ENCODE results near the gene MLEC. TPM values are rescaled to one million over a fixed set of nuclear protein-coding genes. Genes with fewer than 3 reads are reported as not detected.

Gene MLEC
- total and polyA plus RNA-seq, 9 of the 15 experiments (the other 6 are each of a cell fraction or from before 2014, with no cell fraction given) = 18.5 to 108 (median 57.8) TPM

DNA sequence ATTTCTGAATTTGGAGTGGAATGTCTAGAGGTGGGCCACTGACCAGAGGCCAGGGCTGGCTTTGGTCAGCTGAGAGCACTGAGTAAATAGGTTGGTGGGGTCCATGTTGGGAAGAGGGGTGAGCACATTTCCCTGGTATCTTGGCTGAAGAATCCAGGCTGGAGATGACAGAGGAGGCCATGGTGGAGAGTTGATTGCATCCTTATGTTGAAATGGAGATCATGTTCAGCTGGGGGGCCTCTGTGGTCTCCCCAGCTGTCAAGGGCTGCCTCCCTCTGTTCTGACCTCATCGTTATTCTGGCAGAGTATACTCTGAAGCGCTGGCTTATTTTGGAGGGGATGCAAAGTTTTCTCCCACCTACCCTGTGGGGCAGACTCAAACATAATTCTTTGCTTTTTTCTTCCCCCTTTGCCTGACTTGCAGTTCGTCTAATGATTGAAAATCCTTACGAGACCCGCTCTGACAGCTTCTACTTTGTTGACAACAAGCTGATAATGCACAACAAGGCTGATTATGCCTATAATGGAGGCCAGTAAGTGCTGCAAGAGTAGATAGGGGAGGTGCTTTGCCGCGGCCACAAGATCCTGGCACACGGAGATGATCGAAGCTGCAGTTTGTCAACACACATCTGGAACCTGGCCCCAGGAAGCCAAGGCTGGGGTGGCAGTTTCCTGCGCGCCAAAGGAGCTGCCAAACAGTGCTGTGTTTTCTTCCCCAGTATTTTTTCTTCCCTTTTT is 32.7 kb downstream of the MLEC start (continued):
- TF ChIP-seq, protein P1, sequence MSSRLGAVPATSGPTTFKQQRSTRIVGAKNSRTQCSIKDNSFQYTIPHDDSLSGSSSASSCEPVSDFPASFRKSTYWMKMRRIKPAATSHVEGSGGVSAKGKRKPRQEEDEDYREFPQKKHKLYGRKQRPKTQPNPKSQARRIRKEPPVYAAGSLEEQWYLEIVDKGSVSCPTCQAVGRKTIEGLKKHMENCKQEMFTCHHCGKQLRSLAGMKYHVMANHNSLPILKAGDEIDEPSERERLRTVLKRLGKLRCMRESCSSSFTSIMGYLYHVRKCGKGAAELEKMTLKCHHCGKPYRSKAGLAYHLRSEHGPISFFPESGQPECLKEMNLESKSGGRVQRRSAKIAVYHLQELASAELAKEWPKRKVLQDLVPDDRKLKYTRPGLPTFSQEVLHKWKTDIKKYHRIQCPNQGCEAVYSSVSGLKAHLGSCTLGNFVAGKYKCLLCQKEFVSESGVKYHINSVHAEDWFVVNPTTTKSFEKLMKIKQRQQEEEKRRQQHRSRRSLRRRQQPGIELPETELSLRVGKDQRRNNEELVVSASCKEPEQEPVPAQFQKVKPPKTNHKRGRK (tag; IDR thresholded peaks at IDR 0.05) = no peak
- peak; percentile 44; the same call in 1 of the 2 replicates for TF ChIP-seq TAL1 (IDR thresholded peaks at IDR 0.05)
- TF ChIP-seq, protein P2, sequence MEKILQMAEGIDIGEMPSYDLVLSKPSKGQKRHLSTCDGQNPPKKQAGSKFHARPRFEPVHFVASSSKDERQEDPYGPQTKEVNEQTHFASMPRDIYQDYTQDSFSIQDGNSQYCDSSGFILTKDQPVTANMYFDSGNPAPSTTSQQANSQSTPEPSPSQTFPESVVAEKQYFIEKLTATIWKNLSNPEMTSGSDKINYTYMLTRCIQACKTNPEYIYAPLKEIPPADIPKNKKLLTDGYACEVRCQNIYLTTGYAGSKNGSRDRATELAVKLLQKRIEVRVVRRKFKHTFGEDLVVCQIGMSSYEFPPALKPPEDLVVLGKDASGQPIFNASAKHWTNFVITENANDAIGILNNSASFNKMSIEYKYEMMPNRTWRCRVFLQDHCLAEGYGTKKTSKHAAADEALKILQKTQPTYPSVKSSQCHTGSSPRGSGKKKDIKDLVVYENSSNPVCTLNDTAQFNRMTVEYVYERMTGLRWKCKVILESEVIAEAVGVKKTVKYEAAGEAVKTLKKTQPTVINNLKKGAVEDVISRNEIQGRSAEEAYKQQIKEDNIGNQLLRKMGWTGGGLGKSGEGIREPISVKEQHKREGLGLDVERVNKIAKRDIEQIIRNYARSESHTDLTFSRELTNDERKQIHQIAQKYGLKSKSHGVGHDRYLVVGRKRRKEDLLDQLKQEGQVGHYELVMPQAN (IDR thresholded peaks at IDR 0.05; ENCODE audit: borderline replicate concordance) = no peak
- no peak for TF ChIP-seq PHTF2 (CRISPR knock-in tag; IDR thresholded peaks at IDR 0.05)
- no peak for TF ChIP-seq BRD4 (IDR thresholded peaks at IDR 0.05)
- TF ChIP-seq ZNF316 (IDR thresholded peaks at IDR 0.05) = peak; percentile 8; the same call in 1 of the 2 replicates
- TF ChIP-seq TCF3 (CRISPR knock-in tag; IDR thresholded peaks at IDR 0.05) = peak; percentile 55; the same call in 1 of the 2 replicates
- TF ChIP-seq NBN (IDR thresholded peaks at IDR 0.05; ENCODE audit: low read depth) = no peak
- TF ChIP-seq POLR2G (IDR thresholded peaks at IDR 0.05; ENCODE audit: low read depth, low read length) = no peak
- peak; percentile 54 to 68; a peak in 3 of 4 replicates for TF ChIP-seq FOXK2 (conservative IDR thresholded peaks at IDR 0.05 in 1 of 2, IDR thresholded peaks at IDR 0.05 in 1 of 2; ENCODE audit: low read depth in 2 of 2)
- TF ChIP-seq, protein P3, sequence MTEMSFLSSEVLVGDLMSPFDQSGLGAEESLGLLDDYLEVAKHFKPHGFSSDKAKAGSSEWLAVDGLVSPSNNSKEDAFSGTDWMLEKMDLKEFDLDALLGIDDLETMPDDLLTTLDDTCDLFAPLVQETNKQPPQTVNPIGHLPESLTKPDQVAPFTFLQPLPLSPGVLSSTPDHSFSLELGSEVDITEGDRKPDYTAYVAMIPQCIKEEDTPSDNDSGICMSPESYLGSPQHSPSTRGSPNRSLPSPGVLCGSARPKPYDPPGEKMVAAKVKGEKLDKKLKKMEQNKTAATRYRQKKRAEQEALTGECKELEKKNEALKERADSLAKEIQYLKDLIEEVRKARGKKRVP (CRISPR knock-in tag; IDR thresholded peaks at IDR 0.05) = no peak
- TF ChIP-seq, protein P4, sequence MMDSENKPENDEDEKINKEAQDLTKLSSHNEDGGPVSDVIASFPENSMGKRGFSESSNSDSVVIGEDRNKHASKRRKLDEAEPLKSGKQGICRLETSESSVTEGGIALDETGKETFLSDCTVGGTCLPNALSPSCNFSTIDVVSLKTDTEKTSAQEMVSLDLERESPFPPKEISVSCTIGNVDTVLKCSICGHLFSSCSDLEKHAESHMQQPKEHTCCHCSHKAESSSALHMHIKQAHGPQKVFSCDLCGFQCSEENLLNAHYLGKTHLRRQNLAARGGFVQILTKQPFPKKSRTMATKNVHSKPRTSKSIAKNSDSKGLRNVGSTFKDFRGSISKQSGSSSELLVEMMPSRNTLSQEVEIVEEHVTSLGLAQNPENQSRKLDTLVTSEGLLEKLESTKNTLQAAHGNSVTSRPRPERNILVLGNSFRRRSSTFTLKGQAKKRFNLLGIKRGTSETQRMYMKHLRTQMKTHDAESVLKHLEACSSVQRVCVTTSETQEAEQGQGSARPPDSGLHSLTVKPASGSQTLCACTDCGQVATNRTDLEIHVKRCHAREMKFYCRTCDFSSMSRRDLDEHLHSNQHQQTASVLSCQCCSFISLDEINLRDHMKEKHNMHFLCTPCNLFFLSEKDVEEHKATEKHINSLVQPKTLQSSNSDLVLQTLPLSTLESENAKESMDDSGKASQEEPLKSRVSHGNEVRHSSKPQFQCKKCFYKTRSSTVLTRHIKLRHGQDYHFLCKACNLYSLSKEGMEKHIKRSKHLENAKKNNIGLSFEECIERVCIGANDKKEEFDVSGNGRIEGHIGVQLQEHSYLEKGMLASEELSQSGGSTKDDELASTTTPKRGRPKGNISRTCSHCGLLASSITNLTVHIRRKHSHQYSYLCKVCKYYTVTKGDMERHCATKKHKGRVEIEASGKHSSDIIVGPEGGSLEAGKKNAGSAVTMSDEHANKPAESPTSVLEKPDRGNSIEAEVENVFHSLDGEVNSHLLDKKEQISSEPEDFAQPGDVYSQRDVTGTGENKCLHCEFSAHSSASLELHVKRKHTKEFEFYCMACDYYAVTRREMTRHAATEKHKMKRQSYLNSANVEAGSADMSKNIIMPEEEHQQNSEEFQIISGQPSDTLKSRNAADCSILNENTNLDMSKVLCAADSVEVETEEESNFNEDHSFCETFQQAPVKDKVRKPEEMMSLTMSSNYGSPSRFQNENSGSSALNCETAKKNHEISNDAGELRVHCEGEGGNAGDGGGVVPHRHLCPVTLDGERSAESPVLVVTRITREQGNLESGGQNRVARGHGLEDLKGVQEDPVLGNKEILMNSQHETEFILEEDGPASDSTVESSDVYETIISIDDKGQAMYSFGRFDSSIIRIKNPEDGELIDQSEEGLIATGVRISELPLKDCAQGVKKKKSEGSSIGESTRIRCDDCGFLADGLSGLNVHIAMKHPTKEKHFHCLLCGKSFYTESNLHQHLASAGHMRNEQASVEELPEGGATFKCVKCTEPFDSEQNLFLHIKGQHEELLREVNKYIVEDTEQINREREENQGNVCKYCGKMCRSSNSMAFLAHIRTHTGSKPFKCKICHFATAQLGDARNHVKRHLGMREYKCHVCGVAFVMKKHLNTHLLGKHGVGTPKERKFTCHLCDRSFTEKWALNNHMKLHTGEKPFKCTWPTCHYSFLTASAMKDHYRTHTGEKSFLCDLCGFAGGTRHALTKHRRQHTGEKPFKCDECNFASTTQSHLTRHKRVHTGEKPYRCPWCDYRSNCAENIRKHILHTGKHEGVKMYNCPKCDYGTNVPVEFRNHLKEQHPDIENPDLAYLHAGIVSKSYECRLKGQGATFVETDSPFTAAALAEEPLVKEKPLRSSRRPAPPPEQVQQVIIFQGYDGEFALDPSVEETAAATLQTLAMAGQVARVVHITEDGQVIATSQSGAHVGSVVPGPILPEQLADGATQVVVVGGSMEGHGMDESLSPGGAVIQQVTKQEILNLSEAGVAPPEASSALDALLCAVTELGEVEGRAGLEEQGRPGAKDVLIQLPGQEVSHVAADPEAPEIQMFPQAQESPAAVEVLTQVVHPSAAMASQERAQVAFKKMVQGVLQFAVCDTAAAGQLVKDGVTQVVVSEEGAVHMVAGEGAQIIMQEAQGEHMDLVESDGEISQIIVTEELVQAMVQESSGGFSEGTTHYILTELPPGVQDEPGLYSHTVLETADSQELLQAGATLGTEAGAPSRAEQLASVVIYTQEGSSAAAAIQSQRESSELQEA (IDR thresholded peaks at IDR 0.05; ENCODE audit: low read depth) = no peak
- no peak for TF ChIP-seq MAFF (IDR thresholded peaks at IDR 0.05; ENCODE audit: low read length)
- TF ChIP-seq RAD21 (CRISPR knock-in tag; conservative IDR thresholded peaks at IDR 0.05 in 1 of 2, IDR thresholded peaks at IDR 0.05 in 1 of 2) = no peak
- no peak for TF ChIP-seq CHD1 (IDR thresholded peaks at IDR 0.05; ENCODE audit: low read length)
